H1 (cell line): ENCODE results near the gene CLEC4F. TPM values are rescaled to one million over a fixed set of nuclear protein-coding genes. Genes with fewer than 3 reads are reported as not detected.

Experiments used
- CTCF ChIA-PET: fragments of 300-600 bp; sonication (Branson Sonifier 250); formaldehyde crosslinking; loops from one replicate; lab custom pipeline; 2021; ENCODE audit not compliant: partially characterized antibody; lab: Charles Lee
- POLR2A ChIA-PET: fragments of 300-600 bp; sonication (Branson Sonifier 250); formaldehyde crosslinking; loops from one replicate; lab custom pipeline; 2021; ENCODE audit warnings: inconsistent platforms; ENCODE audit not compliant: partially characterized antibody; lab: Charles Lee
- DNase-seq, 2 experiments: peaks; one replicate each; pipeline versions ENCODE4 v3.0.0 to v3.0.0-alpha.2; 2010 to 2022; ENCODE audit warnings: low spot score in 2 of 2, low read depth in 1 of 2, mixed read lengths in 1 of 2
- FAIRE-seq: peaks from 2 replicates; lab custom pipeline; 2011; peaks lifted over from hg19 to GRCh38; lab: Jason Lieb, UNC
- H2AFZ ChIP-seq: 2 replicates; pipeline ENCODE4 v1.8.1; 2012; ENCODE audit warnings: low read length, inconsistent platforms
- H2AK5ac ChIP-seq: 2 replicates; pipeline ENCODE4 v1.6.1; 2013; ENCODE audit warnings: low read depth, low read length
- H2BK120ac ChIP-seq: replicated peaks from 2 replicates; pipeline ENCODE3; 2013; ENCODE audit warnings: low read depth, low read length, inconsistent platforms
- H2BK12ac ChIP-seq: 2 replicates; pipeline ENCODE4 v1.6.1; 2013; ENCODE audit warnings: low read depth, low read length
- H2BK15ac ChIP-seq: 2 replicates; pipeline ENCODE4 v1.6.1; 2013; ENCODE audit warnings: low read length
- H2BK20ac ChIP-seq: 2 replicates; pipeline ENCODE4 v1.6.1; 2013; ENCODE audit warnings: low read length
- H2BK5ac ChIP-seq: 2 replicates; pipeline ENCODE4 v1.6.1; 2013; ENCODE audit warnings: low read depth, low read length
- H3K14ac ChIP-seq: 2 replicates; pipeline ENCODE4 v1.6.1; 2013; ENCODE audit warnings: inconsistent platforms; ENCODE audit not compliant: insufficient read length
- H3K18ac ChIP-seq: 2 replicates; pipeline ENCODE4 v1.6.1; 2013; ENCODE audit warnings: low read length; ENCODE audit errors: extremely low read depth
- H3K23ac ChIP-seq: 2 replicates; pipeline ENCODE4 v1.6.1; 2013; ENCODE audit warnings: inconsistent platforms; ENCODE audit not compliant: insufficient read length
- H3K23me2 ChIP-seq: 2 replicates; pipeline ENCODE4 v1.6.1; 2013; ENCODE audit warnings: low read depth, low read length
- H3K27ac ChIP-seq: 2 replicates; pipeline ENCODE4 v1.6.1; 2011; ENCODE audit warnings: low read depth, low read length, inconsistent platforms
- H3K27me3 ChIP-seq, 4 experiments: replicated peaks in 1 of 4; 1 replicate in 1 of 4; 2 replicates in 3 of 4; pipeline versions ENCODE4 v1.6.1 to v1.8.1; 2011 to 2013; ENCODE audit warnings: low read length in 3 of 4, mild to moderate bottlenecking in 3 of 4, inconsistent platforms in 2 of 4, mixed read lengths in 2 of 4, moderate library complexity in 1 of 4; ENCODE audit not compliant: control insufficient read depth in 3 of 4, insufficient read depth in 3 of 4; ENCODE audit errors: extremely low read depth in 1 of 4
- H3K36me3 ChIP-seq, 4 experiments: 2 replicates each; pipeline versions ENCODE4 v1.6.1 to v1.8.1; 2011 to 2013; ENCODE audit warnings: mild to moderate bottlenecking in 4 of 4, low read length in 3 of 4, moderate library complexity in 2 of 4, control low read depth in 1 of 4, inconsistent platforms in 1 of 4; ENCODE audit not compliant: insufficient read depth in 4 of 4, control insufficient read depth in 2 of 4
- H3K4ac ChIP-seq: replicated peaks from 2 replicates; pipeline ENCODE3; 2013; ENCODE audit warnings: low read length, low read depth, mixed read lengths, inconsistent platforms; ENCODE audit not compliant: insufficient read length
- H3K4me1 ChIP-seq, 4 experiments: replicated peaks in 1 of 4; 1 replicate in 1 of 4; 2 replicates in 3 of 4; pipeline versions ENCODE4 v1.6.1 to v1.8.1; 2011 to 2013; ENCODE audit warnings: low read length in 3 of 4, inconsistent platforms in 2 of 4, mixed read lengths in 1 of 4; ENCODE audit not compliant: insufficient read depth in 4 of 4, control insufficient read depth in 3 of 4
- H3K4me2 ChIP-seq, 2 experiments: 2 replicates each; pipeline versions ENCODE4 v1.6.1 to v1.8.1; 2011 to 2013; ENCODE audit warnings: low read depth in 2 of 2, low read length in 2 of 2, control low read depth in 1 of 2, inconsistent platforms in 1 of 2, mild to moderate bottlenecking in 1 of 2; ENCODE audit not compliant: insufficient read depth in 1 of 2
- H3K4me3 ChIP-seq, 4 experiments: fragments of 200-600, 300-600 bp in 1 of 4; sonication (generic), shearing (Covaris generic), sonication (Bioruptor Twin) in 1 of 4; 2 replicates each; pipeline versions ENCODE4 v1.5.1 to v1.8.1; 2011 to 2016; ENCODE audit warnings: low read length in 4 of 4, low read depth in 3 of 4, control low read depth in 2 of 4, inconsistent platforms in 2 of 4, mild to moderate bottlenecking in 2 of 4, mixed read lengths in 1 of 4, moderate library complexity in 1 of 4; ENCODE audit not compliant: insufficient read depth in 2 of 4; ENCODE audit errors: extremely low read depth in 1 of 4
- H3K56ac ChIP-seq: replicated peaks from 2 replicates; pipeline ENCODE3; 2013; ENCODE audit warnings: low read depth, mild to moderate bottlenecking, mixed read lengths, low read length, inconsistent platforms; ENCODE audit not compliant: insufficient read length
- H3K79me1 ChIP-seq: 2 replicates; pipeline ENCODE4 v1.6.1; 2013; ENCODE audit warnings: low read depth, low read length, control low read depth
- H3K79me2 ChIP-seq, 2 experiments: 2 replicates each; pipeline versions ENCODE4 v1.6.1 to v1.8.1; 2012 to 2013; ENCODE audit warnings: low read length in 2 of 2, mild to moderate bottlenecking in 2 of 2, inconsistent platforms in 1 of 2; ENCODE audit not compliant: insufficient read depth in 2 of 2, control insufficient read depth in 1 of 2
- H3K9ac ChIP-seq, 4 experiments: replicated peaks in 1 of 4; 1 replicate in 1 of 4; 2 replicates in 3 of 4; pipeline versions ENCODE4 v1.6.1 to v1.8.1; 2011 to 2013; ENCODE audit warnings: low read depth in 3 of 4, low read length in 3 of 4, control low read depth in 2 of 4, mild to moderate bottlenecking in 2 of 4, moderate library complexity in 2 of 4, inconsistent platforms in 1 of 4; ENCODE audit errors: extremely low read depth in 1 of 4
- H3K9me3 ChIP-seq, 2 experiments: 2 replicates each; pipeline versions ENCODE4 v1.6.1 to v1.8.1; 2012 to 2013; ENCODE audit warnings: mild to moderate bottlenecking in 2 of 2, moderate library complexity in 2 of 2, control low read depth in 1 of 2, inconsistent platforms in 1 of 2, low read depth in 1 of 2, low read length in 1 of 2, mixed read lengths in 1 of 2; ENCODE audit not compliant: insufficient read depth in 2 of 2
- H4K20me1 ChIP-seq, 2 experiments: replicated peaks in 1 of 2; 2 replicates each; pipeline versions ENCODE3 to v1.8.1; 2011 to 2013; ENCODE audit warnings: inconsistent platforms in 2 of 2, low read length in 2 of 2, mild to moderate bottlenecking in 1 of 2; ENCODE audit not compliant: insufficient read depth in 2 of 2, control insufficient read depth in 1 of 2
- H4K5ac ChIP-seq: 2 replicates; pipeline ENCODE4 v1.6.1; 2013; ENCODE audit warnings: low read length, low read depth, mixed read lengths, inconsistent platforms; ENCODE audit not compliant: insufficient read length
- H4K8ac ChIP-seq: 2 replicates; pipeline ENCODE4 v1.8.0; 2013; ENCODE audit warnings: mild to moderate bottlenecking, moderate library complexity, low read length, inconsistent platforms; ENCODE audit not compliant: insufficient read depth; ENCODE audit errors: extremely low read depth
- H4K91ac ChIP-seq: replicated peaks from 2 replicates; pipeline ENCODE3; 2013; ENCODE audit warnings: low read length, mixed read lengths, inconsistent platforms; ENCODE audit not compliant: insufficient read length
- POU5F1 ChIP-seq: IDR thresholded peaks from 2 replicates; pipeline ENCODE4 v1.6.1; 2011; ENCODE audit warnings: low read depth, mild to moderate bottlenecking, low read length, moderate library complexity
- SP1 ChIP-seq: IDR thresholded peaks from 2 replicates; pipeline ENCODE4 v1.6.1; 2011; ENCODE audit warnings: low read depth, low read length
- TAF7 ChIP-seq: optimal IDR thresholded peaks from 2 replicates; pipeline ENCODE3; 2011; ENCODE audit warnings: low read depth, mild to moderate bottlenecking, inconsistent platforms, low read length, moderate library complexity, borderline replicate concordance
- ZNF274 ChIP-seq: IDR thresholded peaks from 2 replicates; pipeline ENCODE4 v1.7.0; 2012; ENCODE audit warnings: low read length, borderline replicate concordance; ENCODE audit errors: extremely low read depth
- WGBS, 2 experiments: shearing (Covaris generic) in 1 of 2; methylation state at CpG; one replicate each; pipeline versions ENCODE4 v1.1.6 to v1.1.7; 2013 to 2015; ENCODE audit warnings: low lambda C conversion rate in 2 of 2, mixed read lengths in 2 of 2, inconsistent platforms in 1 of 2, low coverage in 1 of 2, missing lambda C conversion rate in 1 of 2; ENCODE audit not compliant: insufficient replicate concordance in 2 of 2, insufficient coverage in 1 of 2, insufficient read length in 1 of 2; ENCODE audit errors: extremely low coverage in 1 of 2, missing lambda C conversion rate in 1 of 2; 5-methylcytosine and 5-hydroxymethylcytosine counted together
- polyA plus RNA-seq, 7 experiments: library from polyadenylated mRNA; depleted of rRNA in 3 of 7; stranded (reverse) in 5 of 7; unstranded in 2 of 7; fragments of >200 nt in 5 of 7; fragments of 200-250 nt in 2 of 7; gene quantifications; 1 replicate in 5 of 7; 2 replicates in 1 of 7; 4 replicates in 1 of 7; pipeline versions ENCODE4 v1.2.1 to v1.2.3, GENCODE V29; 2011 to 2013; ENCODE audit warnings: missing spikeins in 2 of 7, mixed read lengths in 2 of 7
- total RNA-seq: library from RNA; stranded (reverse); fragmentation: NEBNext Ultra II Directional; extraction: Animal tissue kit (Norgen Biotek cat#: 25700); gene quantifications from 2 replicates; pipeline ENCODE4 v1.2.1, GENCODE V29; 2021

Gene CLEC4F
- total and polyA plus RNA-seq, 2 of the 8 experiments (the other 6 are each of a cell fraction or from before 2014, with no cell fraction given) = not detected

- DNase-seq = no peak
- no peak overlapping the region for H2BK120ac ChIP-seq
- no peak overlapping the region for H2BK5ac ChIP-seq
- H4K5ac ChIP-seq = no peak overlapping the region
- no peaks in the 10 kb centered on the region for H3K9me3 ChIP-seq
- H3K4ac ChIP-seq = no peak overlapping the region
- H3K27me3 ChIP-seq = no peaks in the 10 kb centered on the region
- no peak overlapping the region for H4K91ac ChIP-seq
- no peak overlapping the region for H3K27ac ChIP-seq
- no peak overlapping the region for H2AK5ac ChIP-seq
- no peak overlapping the region for H3K56ac ChIP-seq
- ChIA-PET CTCF (interaction anchor here (0.7 to 4.5 kb wide), 4 partner anchors 16 to 84 kb away, joined by 3 to 67 read pairs (median 44); partner anchors contain the start of gene FIGLA), POLR2A (no interaction called here)
- H4K20me1 ChIP-seq = no peaks in the 10 kb centered on the region
- no peak overlapping the region for H2BK20ac ChIP-seq
- H3K4me1 ChIP-seq = peaks cover 2 to 14% (median 7%) of the 10 kb centered on the region in 4 experiments; a peak in 6 of 7 replicates
- peaks cover 0 to 4% of the 10 kb centered on the region in 2 experiments; a peak in 2 of 4 replicates for H3K79me2 ChIP-seq
- H3K9ac ChIP-seq = no peak overlapping the region
- no peak overlapping the region for H4K8ac ChIP-seq
- no peak overlapping the region for H2AFZ ChIP-seq
- peaks cover 3% of the 10 kb centered on the region for H3K23me2 ChIP-seq
- no peak overlapping the region for H3K23ac ChIP-seq
- no peak for FAIRE-seq
- 88% methylated on average over 2 of the region's 2 CpGs; no CpG with 5 or more reads in 1 of the 2 experiments for WGBS, 2 experiments
- H3K4me3 ChIP-seq = no peak overlapping the region
- no peak overlapping the region for H3K14ac ChIP-seq
- H3K4me2 ChIP-seq = no peak overlapping the region
- TF ChIP-seq TAF7 (no peak), POU5F1 (no peak), ZNF274 (no peak), SP1 (no peak)
- no peak overlapping the region for H2BK12ac ChIP-seq
- no peaks in the 10 kb centered on the region for H3K36me3 ChIP-seq
- no peaks in the 10 kb centered on the region for H3K79me1 ChIP-seq
- no peak overlapping the region for H3K18ac ChIP-seq
- H2BK15ac ChIP-seq = no peak overlapping the region
Observed at GRCh38 chr2:70771446-70771845, 49.0 kb downstream of the CLEC4F start.
